H9 (cell line): ENCODE results near the gene CXCR5. TPM values are rescaled to one million over a fixed set of nuclear protein-coding genes. Genes with fewer than 3 reads are reported as not detected.

ENCODE experiments used
- DNase-seq: peaks from one replicate; pipeline ENCODE4 v3.0.0-alpha.2; 2017
- H2AFZ ChIP-seq: one replicate; pipeline ENCODE4 v1.6.1; 2013; ENCODE audit warnings: mild to moderate bottlenecking, low read length, control low read depth, moderate library complexity
- H2AK5ac ChIP-seq: 2 replicates; pipeline ENCODE4 v1.6.1; 2013; ENCODE audit warnings: low read length, control low read depth, mixed read lengths; ENCODE audit not compliant: insufficient read length
- H2BK120ac ChIP-seq: one replicate; pipeline ENCODE4 v1.6.1; 2013; ENCODE audit warnings: low read depth, mild to moderate bottlenecking, low read length, control low read depth, inconsistent platforms; ENCODE audit not compliant: poor library complexity, severe bottlenecking
- H2BK12ac ChIP-seq: 2 replicates; pipeline ENCODE4 v1.6.1; 2013; ENCODE audit warnings: low read length, control low read depth, mixed read lengths, low read depth; ENCODE audit not compliant: insufficient read length
- H2BK15ac ChIP-seq: 2 replicates; pipeline ENCODE4 v1.6.1; 2013; ENCODE audit warnings: low read depth, low read length, control low read depth
- H2BK20ac ChIP-seq: one replicate; pipeline ENCODE4 v1.6.1; 2013; ENCODE audit warnings: low read depth, mild to moderate bottlenecking, low read length, control low read depth, inconsistent platforms; ENCODE audit not compliant: poor library complexity, severe bottlenecking
- H2BK5ac ChIP-seq: 2 replicates; pipeline ENCODE4 v1.6.1; 2013; ENCODE audit warnings: low read length, control low read depth, mixed read lengths; ENCODE audit not compliant: insufficient read length
- H3K14ac ChIP-seq: 2 replicates; pipeline ENCODE4 v1.6.1; 2013; ENCODE audit warnings: low read length, control low read depth; ENCODE audit not compliant: insufficient read depth
- H3K18ac ChIP-seq: 2 replicates; pipeline ENCODE4 v1.6.1; 2013; ENCODE audit warnings: low read depth, mild to moderate bottlenecking, mixed read lengths, low read length, control low read depth; ENCODE audit not compliant: insufficient read length
- H3K23ac ChIP-seq: 2 replicates; pipeline ENCODE4 v1.6.1; 2013; ENCODE audit warnings: low read length, control low read depth, mixed read lengths, low read depth; ENCODE audit not compliant: insufficient read length
- H3K23me2 ChIP-seq: 2 replicates; pipeline ENCODE4 v1.6.1; 2013; ENCODE audit warnings: low read depth, mild to moderate bottlenecking, mixed read lengths, low read length, control low read depth; ENCODE audit not compliant: insufficient read length, poor library complexity, severe bottlenecking
- H3K27ac ChIP-seq: 2 replicates; pipeline ENCODE4 v1.5.1; 2013; ENCODE audit warnings: low read length, control low read depth, mixed read lengths, low read depth; ENCODE audit not compliant: insufficient read length
- H3K27me3 ChIP-seq: 2 replicates; pipeline ENCODE4 v1.6.1; 2013; ENCODE audit warnings: low read length, control low read depth, inconsistent platforms; ENCODE audit not compliant: insufficient read depth
- H3K4ac ChIP-seq: 2 replicates; pipeline ENCODE4 v1.6.1; 2013; ENCODE audit warnings: low read depth, mild to moderate bottlenecking, control low read depth, inconsistent platforms, low read length, moderate library complexity
- H3K4me1 ChIP-seq: 2 replicates; pipeline ENCODE4 v1.6.1; 2013; ENCODE audit warnings: low read length, control low read depth, inconsistent platforms; ENCODE audit not compliant: insufficient read depth
- H3K4me2 ChIP-seq: 2 replicates; pipeline ENCODE4 v1.6.1; 2013; ENCODE audit warnings: low read length, control low read depth, mixed read lengths; ENCODE audit not compliant: insufficient read length, insufficient read depth
- H3K56ac ChIP-seq: 2 replicates; pipeline ENCODE4 v1.6.1; 2013; ENCODE audit warnings: low read depth, mild to moderate bottlenecking, mixed read lengths, low read length, control low read depth; ENCODE audit not compliant: insufficient read length
- H3K79me1 ChIP-seq: 2 replicates; pipeline ENCODE4 v1.6.1; 2013; ENCODE audit warnings: low read depth, mild to moderate bottlenecking, moderate library complexity, low read length, control low read depth, inconsistent platforms; ENCODE audit not compliant: insufficient read depth, poor library complexity, severe bottlenecking
- H3K79me2 ChIP-seq: 2 replicates; pipeline ENCODE4 v1.6.1; 2013; ENCODE audit warnings: low read length, control low read depth, inconsistent platforms; ENCODE audit not compliant: insufficient read depth
- H3K9ac ChIP-seq: 2 replicates; pipeline ENCODE4 v1.6.1; 2013; ENCODE audit warnings: low read length, control low read depth, mixed read lengths; ENCODE audit not compliant: insufficient read length; ENCODE audit errors: extremely low read depth
- H3K9me3 ChIP-seq: one replicate; pipeline ENCODE4 v1.6.1; 2013; ENCODE audit warnings: low read depth, low read length, inconsistent platforms; ENCODE audit not compliant: control insufficient read depth
- H3T11ph ChIP-seq: one replicate; pipeline ENCODE4 v1.6.1; 2013; ENCODE audit warnings: mild to moderate bottlenecking, low read length, control low read depth, inconsistent platforms
- H4K20me1 ChIP-seq: one replicate; pipeline ENCODE4 v1.6.1; 2013; ENCODE audit not compliant: control insufficient read depth, insufficient read length, insufficient read depth
- H4K5ac ChIP-seq: 2 replicates; pipeline ENCODE4 v1.6.1; 2013; ENCODE audit warnings: low read depth, mild to moderate bottlenecking, mixed read lengths, low read length, control low read depth; ENCODE audit not compliant: insufficient read length
- H4K8ac ChIP-seq: replicated peaks from 2 replicates; pipeline ENCODE4 v1.6.1; 2013; ENCODE audit warnings: low read length, control low read depth, mixed read lengths, low read depth; ENCODE audit not compliant: insufficient read length
- H4K91ac ChIP-seq: 2 replicates; pipeline ENCODE4 v1.6.1; 2013; ENCODE audit warnings: low read depth, mild to moderate bottlenecking, moderate library complexity, mixed read lengths, low read length, control low read depth; ENCODE audit not compliant: insufficient read length
- H3K27ac Mint-ChIP-seq, 3 experiments: 2 replicates in 2 of 3; 3 replicates in 1 of 3; pipeline ENCODE4 v1.8.0; 2020 to 2021; ENCODE audit warnings: mixed read lengths in 3 of 3, mild to moderate bottlenecking in 1 of 3, moderate library complexity in 1 of 3
- H3K27me3 Mint-ChIP-seq: 2 replicates; pipeline ENCODE4 v1.8.0; 2021; ENCODE audit warnings: low read depth, mild to moderate bottlenecking, moderate library complexity, mixed read lengths
- H3K36me3 Mint-ChIP-seq, 3 experiments: 2 replicates in 2 of 3; 3 replicates in 1 of 3; pipeline ENCODE4 v1.8.0; 2020 to 2021; ENCODE audit warnings: low read depth in 3 of 3, mixed read lengths in 3 of 3; ENCODE audit not compliant: insufficient read depth in 1 of 3
- H3K4me1 Mint-ChIP-seq, 2 experiments: 2 replicates each; pipeline ENCODE4 v1.8.0; 2020; ENCODE audit warnings: mixed read lengths in 2 of 2
- H3K4me3 Mint-ChIP-seq, 2 experiments: 2 replicates in 1 of 2; 3 replicates in 1 of 2; pipeline ENCODE4 v1.8.0; 2020 to 2021; ENCODE audit warnings: mild to moderate bottlenecking in 2 of 2, mixed read lengths in 2 of 2, moderate library complexity in 1 of 2
- H3K9me3 Mint-ChIP-seq, 2 experiments: 2 replicates in 1 of 2; 3 replicates in 1 of 2; pipeline ENCODE4 v1.8.0; 2020; ENCODE audit warnings: mild to moderate bottlenecking in 2 of 2, mixed read lengths in 2 of 2, moderate library complexity in 1 of 2
- CTCF ChIP-seq: fragments of 200-600 bp; sonication (generic); conservative IDR thresholded peaks from 3 replicates; pipeline ENCODE4 v1.8.0; 2021; ENCODE audit warnings: antibody characterized with exemption, mild to moderate bottlenecking
- WGBS: extraction: QIAGEN DNeasy Blood & Tissue Kit; methylation state at CpG from one replicate; pipeline ENCODE4 v1.1.7; 2013; ENCODE audit warnings: missing lambda C conversion rate, low lambda C conversion rate, mixed read lengths; ENCODE audit not compliant: insufficient read length; ENCODE audit errors: extremely low coverage; 5-methylcytosine and 5-hydroxymethylcytosine counted together
- total RNA-seq: library from RNA; stranded (reverse); gene quantifications from 2 replicates; pipeline ENCODE4 v1.2.1, GENCODE V29; 2021

Gene CXCR5
- total RNA-seq, 1 experiment from 2014 or later: 0.07 TPM

- Histone ChIP-seq H3K79me2 (peaks cover 8% of the 10 kb centered on the region; the same call in 1 of the 2 replicates), H3K23ac (no peak overlapping the region), H2AK5ac (no peak overlapping the region), H2BK120ac (peak overlapping the region; percentile 36), H3K56ac (no peak overlapping the region), H3K9ac (peak overlapping the region; percentile 27), H3K27ac (peak overlapping the region; percentile 80), H4K5ac (no peak overlapping the region), H2BK20ac (no peak overlapping the region), H3K14ac (peak overlapping the region; percentile 82), H2BK15ac (no peak overlapping the region), H2BK12ac (no peak overlapping the region), H3K23me2 (peaks cover 14% of the 10 kb centered on the region), H3T11ph (no peak overlapping the region), H3K79me1 (peaks cover 5% of the 10 kb centered on the region), H2AFZ (no peak overlapping the region), H4K91ac (no peak overlapping the region), H3K4me1 (peaks cover 8% of the 10 kb centered on the region; the same call in 1 of the 2 replicates), H3K4ac (no peak overlapping the region), H3K9me3 (no peaks in the 10 kb centered on the region), H3K27me3 (no peaks in the 10 kb centered on the region), H3K4me2 (peak overlapping the region; percentile 74), H3K18ac (peak overlapping the region; percentile 65), H4K8ac (no peak overlapping the region), H2BK5ac (no peak overlapping the region), H4K20me1 (no peaks in the 10 kb centered on the region)
- Mint-ChIP-seq H3K36me3 (peaks cover 5 to 19% (median 18%) of the 10 kb centered on the region in 3 experiments; a peak in 6 of 7 replicates), H3K9me3 (no peaks in the 10 kb centered on the region; a peak in 2 of 5 replicates), H3K4me1 (peaks cover 69 to 84% of the 10 kb centered on the region in 2 experiments), H3K27ac (peak overlapping the region; percentile 99 to 100 (median 99)), H3K27me3 (no peaks in the 10 kb centered on the region), H3K4me3 (peak overlapping the region; percentile 66 to 81)
- WGBS: no CpG with 5 or more reads among the region's 23 CpGs
- no peak for TF ChIP-seq CTCF
- peak; percentile 98 for DNase-seq
Observed at GRCh38 chr11:118911880-118912741, 28.4 kb downstream of the CXCR5 start.
